Vagina (tissue), 2 donors: ENCODE results near the gene MSI2. TPM values are rescaled to one million over a fixed set of nuclear protein-coding genes. Genes with fewer than 3 reads are reported as not detected.

Experiments
- DNase-seq, 2 donors: peaks; one replicate each; pipeline ENCODE4 v3.0.0-alpha.2; 2017; ENCODE audit errors: extremely low spot score in 2 of 2
- H3K27ac ChIP-seq: fragments of 200-600 bp; sonication (generic); one replicate; pipeline ENCODE4 v1.5.1; 2019
- H3K27me3 ChIP-seq: fragments of 200-600 bp; sonication (generic); one replicate; pipeline ENCODE4 v1.5.1; 2019
- H3K36me3 ChIP-seq, 2 donors: fragments of 200-600 bp; sonication (generic); one replicate each; pipeline ENCODE4 v1.5.1; 2017 to 2019
- H3K4me1 ChIP-seq: fragments of 200-600 bp; sonication (generic); one replicate; pipeline ENCODE4 v1.5.1; 2019
- H3K4me3 ChIP-seq, 2 donors: fragments of 200-600 bp; sonication (generic); 1 replicate in 1 of 2; 2 replicates in 1 of 2; pipeline ENCODE4 v1.5.1; 2016 to 2019
- H3K9me3 ChIP-seq: fragments of 200-600 bp; sonication (generic); one replicate; pipeline ENCODE4 v1.5.1; 2019
- POLR2A ChIP-seq, 2 donors: fragments of 450-650 bp; IDR thresholded peaks; one replicate each; pipeline ENCODE4 v1.6.1; 2017; ENCODE audit warnings: antibody characterized with exemption in 2 of 2, mild to moderate bottlenecking in 2 of 2, moderate library complexity in 2 of 2
- POLR2AphosphoS5 ChIP-seq, 2 donors: sonication (generic); formaldehyde crosslinking; IDR thresholded peaks; one replicate each; pipeline ENCODE4 v1.9.0; 2017; ENCODE audit warnings: antibody characterized with exemption in 2 of 2, mild to moderate bottlenecking in 2 of 2, low read depth in 1 of 2; ENCODE audit not compliant: insufficient read depth in 1 of 2
- intact Hi-C: fragments of 100-400 bp; cut with DNase I; formaldehyde crosslinking; loops from one replicate; pipeline ENCODE4 v1.15.1; 2023
- total RNA-seq: library from RNA; depleted of rRNA; stranded (reverse); fragments of >200 nt; gene quantifications from one replicate; pipeline ENCODE4 v1.2.3, GENCODE V29; 2016
- TF ChIP-seq, protein P1 (sequence below), 3 experiments: fragments of 450-650 bp in 2 of 3; fragments of 200-600 bp in 1 of 3; sonication (generic) in 1 of 3; IDR thresholded peaks; one replicate each; pipeline ENCODE4 v1.5.1; 2017 to 2019; ENCODE audit warnings: antibody characterized with exemption in 3 of 3, mild to moderate bottlenecking in 2 of 3, moderate library complexity in 2 of 3

The MSI2 gene
- total RNA-seq, 1 donor from 2014 or later: 27.3 TPM

DNA sequence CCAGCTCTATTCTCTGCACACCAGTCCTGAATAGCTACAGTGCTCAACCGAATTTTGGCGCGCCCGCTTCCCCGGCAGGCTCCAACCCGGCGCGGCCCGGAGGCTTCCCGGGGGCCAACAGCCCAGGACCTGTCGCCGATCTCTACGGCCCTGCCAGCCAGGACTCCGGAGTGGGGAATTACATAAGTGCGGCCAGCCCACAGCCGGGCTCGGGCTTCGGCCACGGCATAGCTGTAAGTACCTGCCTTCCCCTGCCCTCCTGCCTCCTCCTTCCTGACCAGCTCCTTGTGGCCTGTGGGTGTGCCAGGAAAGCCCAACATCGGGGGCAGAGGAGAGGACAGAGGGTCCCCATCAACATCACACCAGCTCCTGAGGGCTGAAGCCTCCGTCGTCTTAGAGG lies 418.6 kb downstream of the MSI2 start:
- Histone ChIP-seq H3K9me3 (no peaks in the 10 kb centered on the region), H3K36me3 (no peaks in the 10 kb centered on the region), H3K27ac (no peak overlapping the region), H3K4me3 (no peak overlapping the region), H3K4me1 (peaks cover 13% of the 10 kb centered on the region), H3K27me3 (no peaks in the 10 kb centered on the region)
- TF ChIP-seq POLR2A (IDR thresholded peaks at IDR 0.05) (no peak), POLR2AphosphoS5 (IDR thresholded peaks at IDR 0.05; ENCODE audit: insufficient read depth in 1 of 2, low read depth in 1 of 2) (no peak)
- TF ChIP-seq, protein P1, sequence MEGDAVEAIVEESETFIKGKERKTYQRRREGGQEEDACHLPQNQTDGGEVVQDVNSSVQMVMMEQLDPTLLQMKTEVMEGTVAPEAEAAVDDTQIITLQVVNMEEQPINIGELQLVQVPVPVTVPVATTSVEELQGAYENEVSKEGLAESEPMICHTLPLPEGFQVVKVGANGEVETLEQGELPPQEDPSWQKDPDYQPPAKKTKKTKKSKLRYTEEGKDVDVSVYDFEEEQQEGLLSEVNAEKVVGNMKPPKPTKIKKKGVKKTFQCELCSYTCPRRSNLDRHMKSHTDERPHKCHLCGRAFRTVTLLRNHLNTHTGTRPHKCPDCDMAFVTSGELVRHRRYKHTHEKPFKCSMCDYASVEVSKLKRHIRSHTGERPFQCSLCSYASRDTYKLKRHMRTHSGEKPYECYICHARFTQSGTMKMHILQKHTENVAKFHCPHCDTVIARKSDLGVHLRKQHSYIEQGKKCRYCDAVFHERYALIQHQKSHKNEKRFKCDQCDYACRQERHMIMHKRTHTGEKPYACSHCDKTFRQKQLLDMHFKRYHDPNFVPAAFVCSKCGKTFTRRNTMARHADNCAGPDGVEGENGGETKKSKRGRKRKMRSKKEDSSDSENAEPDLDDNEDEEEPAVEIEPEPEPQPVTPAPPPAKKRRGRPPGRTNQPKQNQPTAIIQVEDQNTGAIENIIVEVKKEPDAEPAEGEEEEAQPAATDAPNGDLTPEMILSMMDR (IDR thresholded peaks at IDR 0.05): no peak
- DNase-seq: peak in 1 of 2 donors; percentile 93
- intact Hi-C loops: loop anchor here (5.0 to 10.0 kb wide), 4 partner anchors 68 to 540 kb away; no protein-coding TSS in a partner anchor

DNA sequence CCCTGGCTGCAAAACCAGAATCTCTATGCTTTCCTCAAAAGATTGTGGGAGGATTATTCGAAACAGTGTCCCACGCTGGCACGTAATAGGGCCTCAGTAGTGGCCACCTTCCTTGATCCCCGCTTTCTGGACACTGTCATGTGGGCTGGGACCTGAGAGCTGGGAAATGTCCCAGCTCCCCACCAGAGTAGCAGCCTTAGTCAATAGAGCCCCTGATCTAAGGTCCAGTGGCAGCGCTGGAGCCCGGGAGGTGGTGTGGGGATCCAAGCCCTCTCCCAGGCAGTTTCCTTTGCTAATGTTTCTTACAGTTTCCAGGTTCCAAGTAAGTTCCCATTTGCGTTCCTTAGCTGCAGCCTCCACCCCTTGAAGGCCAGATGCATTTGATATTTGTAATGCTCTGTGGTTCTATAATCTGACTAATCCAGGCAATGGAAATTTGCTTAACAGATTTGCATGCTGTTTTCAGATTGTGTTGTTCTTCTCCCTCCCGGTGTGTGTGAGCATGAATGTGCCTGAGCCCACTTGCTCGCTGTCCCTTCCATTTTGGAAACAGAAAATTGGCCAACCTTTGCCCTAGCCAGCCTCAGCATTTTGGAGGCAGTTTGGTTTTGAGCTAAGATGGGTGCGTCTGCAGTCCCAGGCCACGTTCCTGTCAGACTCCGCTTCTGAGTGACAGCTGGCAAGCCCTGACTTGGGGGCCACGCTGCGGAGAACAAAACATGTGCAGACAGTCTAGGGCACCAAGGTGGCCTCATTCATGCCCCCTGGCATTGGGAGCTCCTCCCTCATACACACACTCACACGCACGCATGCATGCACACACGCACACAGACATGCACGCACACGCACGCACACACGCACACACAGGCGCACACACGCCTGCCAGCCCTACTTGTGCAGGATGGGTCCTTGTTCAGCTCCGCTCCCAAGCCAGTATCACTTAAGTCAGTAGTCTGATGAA lies 419.4 kb downstream of the MSI2 start:
- DNase-seq: peak in 1 of 2 donors; percentile 64
- intact Hi-C loops: loop anchor here (10.0 kb wide), 3 partner anchors 149 to 541 kb away; no protein-coding TSS in a partner anchor
- TF ChIP-seq, protein P1 (IDR thresholded peaks at IDR 0.05): no peak
- no peak for TF ChIP-seq POLR2AphosphoS5 (IDR thresholded peaks at IDR 0.05; ENCODE audit: insufficient read depth in 1 of 2, low read depth in 1 of 2)
- no peak for TF ChIP-seq POLR2A (IDR thresholded peaks at IDR 0.05)

DNA sequence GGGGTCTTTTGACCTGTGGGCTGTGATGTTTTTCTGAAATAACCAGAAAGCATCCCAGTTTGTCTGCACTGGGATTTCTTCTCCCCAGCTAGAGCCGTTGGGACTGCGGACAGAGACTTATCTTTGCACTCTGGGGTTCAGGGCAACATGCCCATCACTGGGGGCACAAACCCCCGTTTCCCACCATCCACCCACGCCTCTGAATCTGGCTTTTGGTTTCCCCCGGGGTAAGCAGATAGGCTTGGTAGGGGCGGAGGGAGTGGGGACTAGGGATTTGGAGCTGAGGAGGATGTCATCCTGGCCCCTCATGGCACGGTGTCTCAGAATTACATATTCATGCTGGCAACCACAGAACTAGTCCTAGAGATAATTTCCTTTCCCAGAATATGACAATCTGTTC lies 420.2 kb downstream of the MSI2 start:
- Histone ChIP-seq H3K4me3 (no peak overlapping the region), H3K27me3 (no peaks in the 10 kb centered on the region), H3K4me1 (peaks cover 11% of the 10 kb centered on the region), H3K9me3 (no peaks in the 10 kb centered on the region), H3K27ac (no peak overlapping the region), H3K36me3 (no peaks in the 10 kb centered on the region)
- intact Hi-C loops: loop anchor here (10.0 kb wide), 3 partner anchors 148 to 542 kb away; no protein-coding TSS in a partner anchor
- TF ChIP-seq, protein P1 (IDR thresholded peaks at IDR 0.05): no peak
- TF ChIP-seq POLR2AphosphoS5 (IDR thresholded peaks at IDR 0.05; ENCODE audit: insufficient read depth in 1 of 2, low read depth in 1 of 2): no peak
- no peak for TF ChIP-seq POLR2A (IDR thresholded peaks at IDR 0.05)
- peak in 1 of 2 donors; percentile 31 for DNase-seq

More for the DNA sequence above, 419.4 kb downstream of the MSI2 start:
- no peaks in the 10 kb centered on the region for H3K36me3 ChIP-seq
- H3K9me3 ChIP-seq: no peaks in the 10 kb centered on the region
- no peaks in the 10 kb centered on the region for H3K27me3 ChIP-seq
- peaks cover 13% of the 10 kb centered on the region for H3K4me1 ChIP-seq
- no peak overlapping the region for H3K4me3 ChIP-seq
- H3K27ac ChIP-seq: no peak overlapping the region

DNA sequence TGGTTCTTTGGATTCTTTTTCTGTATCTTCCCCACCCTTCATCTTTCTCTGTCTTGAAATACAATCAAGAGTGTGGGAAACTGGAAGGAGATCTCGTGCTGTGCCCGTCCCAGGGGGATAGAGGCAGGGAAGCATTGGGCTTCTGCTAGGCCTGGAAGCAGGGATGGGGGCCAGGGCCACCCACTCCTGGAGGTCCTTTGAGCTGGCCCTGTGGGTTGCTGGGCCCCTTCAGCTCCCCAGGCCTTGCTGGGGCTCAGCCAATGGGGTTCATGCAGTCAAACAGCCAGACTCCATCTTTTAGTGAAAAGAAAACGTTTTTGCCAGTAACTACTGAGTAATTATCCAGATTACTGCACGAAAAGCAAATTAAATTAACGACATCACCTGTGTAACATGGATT lies 421.0 kb downstream of the MSI2 start:
- no peak overlapping the region for H3K4me3 ChIP-seq
- intact Hi-C loops: loop anchor here (10.0 kb wide), 3 partner anchors 148 to 542 kb away; no protein-coding TSS in a partner anchor
- no peaks in the 10 kb centered on the region for H3K27me3 ChIP-seq
- TF ChIP-seq POLR2AphosphoS5 (IDR thresholded peaks at IDR 0.05; ENCODE audit: insufficient read depth in 1 of 2, low read depth in 1 of 2): no peak
- no peak for TF ChIP-seq POLR2A (IDR thresholded peaks at IDR 0.05)
- TF ChIP-seq, protein P1 (IDR thresholded peaks at IDR 0.05): no peak
- no peak overlapping the region for H3K27ac ChIP-seq
- no peaks in the 10 kb centered on the region for H3K36me3 ChIP-seq
- no peaks in the 10 kb centered on the region for H3K9me3 ChIP-seq
- peaks cover 3% of the 10 kb centered on the region for H3K4me1 ChIP-seq
- DNase-seq: peak in 1 of 2 donors; percentile 40
